PC-9 (cell line): Measurements from ENCODE around the gene SP2. TPM values are rescaled to one million over a fixed set of nuclear protein-coding genes. Genes with fewer than 3 reads are reported as not detected.
A peak's percentile ranks its signal among the peaks of the same experiment; 100 is the strongest.

Source experiments
- BruUV-seq: library from RNA; stranded (reverse); fragments of 400-500 nt; replicated peaks from 2 replicates; lab custom pipeline; 2021; lab: Mats Ljungman, UMichigan
- CTCF ChIA-PET: fragments of 300-600 bp; sonication (Branson Sonifier 250); formaldehyde crosslinking; loops from one replicate; lab custom pipeline; 2022; ENCODE audit warnings: antibody characterized with exemption; lab: Charles Lee
- POLR2A ChIA-PET: fragments of 300-600 bp; sonication (Branson Sonifier 250); formaldehyde crosslinking; loops from one replicate; lab custom pipeline; 2022; ENCODE audit warnings: antibody characterized with exemption; ENCODE audit not compliant: unreplicated experiment; lab: Charles Lee
- DNase-seq, 2 experiments: peaks; one replicate each; pipeline versions ENCODE4 v3.0.0 to v3.0.0-alpha.2; 2015 to 2022; ENCODE audit warnings: mixed read lengths in 1 of 2
- H2AFZ ChIP-seq: fragments of 200-600 bp; sonication (generic); 2 replicates; pipeline ENCODE4 v1.8.1; 2017; ENCODE audit warnings: antibody characterized with exemption
- H3F3A ChIP-seq: fragments of 200-600 bp; sonication (generic); 2 replicates; pipeline ENCODE4 v1.8.1; 2017; ENCODE audit warnings: antibody characterized with exemption, mild to moderate bottlenecking, low read depth; ENCODE audit not compliant: insufficient read depth
- H3K27ac ChIP-seq: fragments of 200-600 bp; sonication (generic); 2 replicates; pipeline ENCODE4 v1.6.1; 2016; ENCODE audit warnings: mixed run types
- H3K27me3 ChIP-seq: fragments of 200-600 bp; sonication (generic); 2 replicates; pipeline ENCODE4 v1.6.1; 2016; ENCODE audit warnings: low read depth, mixed run types; ENCODE audit not compliant: insufficient read depth
- H3K36me3 ChIP-seq: fragments of 200-600 bp; sonication (generic); 2 replicates; pipeline ENCODE4 v1.6.1; 2016; ENCODE audit warnings: low read depth, mixed run types
- H3K4me1 ChIP-seq: fragments of 200-600 bp; sonication (generic); replicated peaks from 2 replicates; pipeline ENCODE4 v1.6.1; 2016; ENCODE audit warnings: mixed run types; ENCODE audit not compliant: insufficient read depth
- H3K4me2 ChIP-seq: fragments of 200-600 bp; sonication (generic); 2 replicates; pipeline ENCODE4 v1.6.1; 2017; ENCODE audit warnings: mixed run types
- H3K4me3 ChIP-seq: fragments of 200-600 bp; sonication (generic); 2 replicates; pipeline ENCODE4 v1.6.1; 2016; ENCODE audit warnings: mixed run types
- H3K79me2 ChIP-seq: fragments of 200-600 bp; sonication (generic); 2 replicates; pipeline ENCODE4 v1.6.1; 2017; ENCODE audit warnings: low read depth, mixed run types
- H3K9me2 ChIP-seq: fragments of 200-600 bp; sonication (generic); 2 replicates; pipeline ENCODE4 v1.8.1; 2017; ENCODE audit warnings: mild to moderate bottlenecking; ENCODE audit not compliant: insufficient read depth
- H3K9me3 ChIP-seq: fragments of 200-600 bp; sonication (generic); 2 replicates; pipeline ENCODE4 v1.8.1; 2016; ENCODE audit warnings: low read depth; ENCODE audit not compliant: insufficient read depth
- H4K20me1 ChIP-seq: fragments of 200-600 bp; sonication (generic); 2 replicates; pipeline ENCODE4 v1.8.1; 2017; ENCODE audit not compliant: insufficient read depth
- EZH2 ChIP-seq: fragments of 200-600 bp; sonication (generic); IDR thresholded peaks from 2 replicates; pipeline ENCODE4 v1.8.0; 2017; ENCODE audit warnings: antibody characterized with exemption, low read depth
- intact Hi-C: fragments of 100-400 bp; cut with micrococcal nuclease; formaldehyde crosslinking; loops from one replicate; pipeline ENCODE4 v1.10.0; 2022; ENCODE audit not compliant: unreplicated experiment
- total RNA-seq: library from RNA; stranded (reverse); gene quantifications from 2 replicates; pipeline ENCODE4 v1.2.3, GENCODE V29; 2021
- TF ChIP-seq, protein P1 (sequence below): fragments of 200-600 bp; sonication (generic); conservative IDR thresholded peaks from 2 replicates; pipeline ENCODE4 v1.6.1; 2017; ENCODE audit warnings: mixed run types, antibody characterized with exemption, mild to moderate bottlenecking, moderate library complexity

The SP2 gene
- total RNA-seq, 1 experiment from 2014 or later, result 18.0 TPM

DNA sequence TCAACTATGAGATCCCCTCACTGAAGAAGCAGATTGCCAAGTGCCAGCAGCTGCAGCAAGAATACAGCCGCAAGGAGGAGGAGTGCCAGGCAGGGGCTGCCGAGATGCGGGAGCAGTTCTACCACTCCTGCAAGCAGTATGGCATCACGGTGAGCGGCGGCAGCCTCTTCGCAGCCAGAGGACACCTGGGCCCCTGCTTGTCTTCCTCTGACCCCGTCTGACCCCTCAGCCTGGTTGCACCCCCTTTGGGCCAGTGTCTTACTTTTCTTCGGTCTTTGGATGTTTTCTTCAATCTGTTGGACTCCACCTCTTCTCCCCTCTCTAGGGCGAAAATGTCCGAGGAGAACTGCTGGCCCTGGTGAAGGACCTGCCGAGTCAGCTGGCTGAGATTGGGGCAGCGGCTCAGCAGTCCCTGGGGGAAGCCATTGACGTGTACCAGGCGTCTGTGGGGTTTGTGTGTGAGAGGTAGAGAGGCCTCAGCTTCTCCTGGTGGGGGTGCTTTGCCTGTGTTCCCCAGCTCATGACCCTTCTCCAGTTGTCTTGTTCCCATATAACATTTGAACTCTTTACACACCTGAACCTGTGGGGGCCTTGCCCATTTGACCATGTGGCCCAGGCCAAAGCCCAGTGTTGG lies 79.3 kb downstream of the SP2 start:
- TF ChIP-seq EZH2, result no peak
- TF ChIP-seq, protein P1, sequence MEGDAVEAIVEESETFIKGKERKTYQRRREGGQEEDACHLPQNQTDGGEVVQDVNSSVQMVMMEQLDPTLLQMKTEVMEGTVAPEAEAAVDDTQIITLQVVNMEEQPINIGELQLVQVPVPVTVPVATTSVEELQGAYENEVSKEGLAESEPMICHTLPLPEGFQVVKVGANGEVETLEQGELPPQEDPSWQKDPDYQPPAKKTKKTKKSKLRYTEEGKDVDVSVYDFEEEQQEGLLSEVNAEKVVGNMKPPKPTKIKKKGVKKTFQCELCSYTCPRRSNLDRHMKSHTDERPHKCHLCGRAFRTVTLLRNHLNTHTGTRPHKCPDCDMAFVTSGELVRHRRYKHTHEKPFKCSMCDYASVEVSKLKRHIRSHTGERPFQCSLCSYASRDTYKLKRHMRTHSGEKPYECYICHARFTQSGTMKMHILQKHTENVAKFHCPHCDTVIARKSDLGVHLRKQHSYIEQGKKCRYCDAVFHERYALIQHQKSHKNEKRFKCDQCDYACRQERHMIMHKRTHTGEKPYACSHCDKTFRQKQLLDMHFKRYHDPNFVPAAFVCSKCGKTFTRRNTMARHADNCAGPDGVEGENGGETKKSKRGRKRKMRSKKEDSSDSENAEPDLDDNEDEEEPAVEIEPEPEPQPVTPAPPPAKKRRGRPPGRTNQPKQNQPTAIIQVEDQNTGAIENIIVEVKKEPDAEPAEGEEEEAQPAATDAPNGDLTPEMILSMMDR, result no peak
- Histone ChIP-seq H3F3A (peaks cover 2% of the 10 kb centered on the region; the same call in 1 of the 2 replicates), H3K27ac (no peak overlapping the region), H2AFZ (no peak overlapping the region), H3K27me3 (no peaks in the 10 kb centered on the region), H3K9me2 (no peaks in the 10 kb centered on the region), H3K36me3 (peaks cover 28% of the 10 kb centered on the region; the same call in 1 of the 2 replicates), H3K79me2 (peaks cover 20% of the 10 kb centered on the region), H3K4me1 (peaks cover 16% of the 10 kb centered on the region), H3K9me3 (no peaks in the 10 kb centered on the region), H3K4me2 (no peak overlapping the region), H3K4me3 (no peak overlapping the region), H4K20me1 (no peaks in the 10 kb centered on the region)
- POLR2A ChIA-PET, result interaction anchor here (0.5 kb wide), 1 partner anchor 1671 kb away, joined by 13 read pairs; no protein-coding TSS in a partner anchor
- no TSS peak for BruUV-seq
- CTCF ChIA-PET, result no interaction called here
- intact Hi-C loops, result no loop called here
- DNase-seq, result no peak

- Histone ChIP-seq H2AFZ (no peak overlapping the region), H3K27me3 (no peaks in the 10 kb centered on the region), H4K20me1 (no peaks in the 10 kb centered on the region), H3K9me2 (no peaks in the 10 kb centered on the region), H3F3A (no peaks in the 10 kb centered on the region), H3K4me3 (no peak overlapping the region), H3K4me2 (no peak overlapping the region), H3K36me3 (peaks cover 28% of the 10 kb centered on the region; the same call in 1 of the 2 replicates), H3K79me2 (peaks cover 20% of the 10 kb centered on the region), H3K27ac (no peak overlapping the region), H3K4me1 (peaks cover 14% of the 10 kb centered on the region), H3K9me3 (no peaks in the 10 kb centered on the region)
- TF ChIP-seq EZH2, result no peak
- TF ChIP-seq, protein P1, result no peak
- intact Hi-C loops, result no loop called here
- CTCF ChIA-PET, result no interaction called here
- POLR2A ChIA-PET, result interaction anchor here (0.5 kb wide), 1 partner anchor 1671 kb away, joined by 13 read pairs; no protein-coding TSS in a partner anchor
- DNase-seq, result no peak
- BruUV-seq, result no TSS peak
Observed at GRCh38 chr17:47975823-47976205, 79.8 kb downstream of the SP2 start.

GRCh38 chr17:47978324-47978723 lies 82.3 kb downstream of the SP2 start:
- Histone ChIP-seq H3F3A (no peaks in the 10 kb centered on the region), H3K4me2 (no peak overlapping the region), H3K9me2 (no peaks in the 10 kb centered on the region), H3K4me3 (no peak overlapping the region), H3K4me1 (no peaks in the 10 kb centered on the region), H3K9me3 (no peaks in the 10 kb centered on the region), H4K20me1 (no peaks in the 10 kb centered on the region), H3K27ac (no peak overlapping the region), H3K79me2 (no peaks in the 10 kb centered on the region), H3K36me3 (peaks cover 37% of the 10 kb centered on the region), H2AFZ (no peak overlapping the region), H3K27me3 (no peaks in the 10 kb centered on the region)
- BruUV-seq, result no TSS peak
- peak in 1 of 2 experiments; percentile 32 for DNase-seq
- TF ChIP-seq, protein P1, result peak; percentile 87
- TF ChIP-seq EZH2, result no peak
- POLR2A ChIA-PET, result interaction anchor here (0.7 kb wide), 2 partner anchors 37 to 202 kb away, joined by 4 to 18 read pairs; partner anchors contain the start of gene PNPO
- CTCF ChIA-PET, result interaction anchor here (1.4 kb wide), 1 partner anchor 40 kb away, joined by 3 read pairs; no protein-coding TSS in a partner anchor
- intact Hi-C loops, result loop anchor here (1.0 kb wide), 1 partner anchor 40 kb away; no protein-coding TSS in a partner anchor

Other genes starting within 250 kb of the SP2 start
- gene KPNB1, start 246.3 kb upstream of the SP2 start, total RNA-seq, result 305 and 306 TPM in 2 replicates
- gene TBKBP1, start 202.1 kb upstream of the SP2 start, total RNA-seq, result 3.3 and 4.9 TPM in 2 replicates
- gene TBX21, start 163.0 kb upstream of the SP2 start, total RNA-seq, result not detected in 2 replicates
- 32.2 and 35.9 TPM in 2 replicates for gene OSBPL7, start 74.4 kb upstream of the SP2 start, total RNA-seq
- 50.1 and 63.8 TPM in 2 replicates for gene MRPL10, start 64.7 kb upstream of the SP2 start, total RNA-seq
- gene LRRC46, start 64.6 kb upstream of the SP2 start, total RNA-seq, result 1.5 and 1.9 TPM in 2 replicates
- 31.7 and 43.9 TPM in 2 replicates for gene SCRN2, start 55.0 kb upstream of the SP2 start, total RNA-seq
- gene SP6, start 45.1 kb upstream of the SP2 start, total RNA-seq, result 13.3 and 14.9 TPM in 2 replicates
- 40.2 and 44.1 TPM in 2 replicates for gene PNPO, start 45.3 kb downstream of the SP2 start, total RNA-seq
- gene PRR15L, start 61.6 kb downstream of the SP2 start, total RNA-seq, result 5.3 and 6.2 TPM in 2 replicates
- gene CDK5RAP3, start 74.9 kb downstream of the SP2 start, total RNA-seq, result 147 and 195 TPM in 2 replicates
- 2.6 and 2.7 TPM in 2 replicates for gene COPZ2, start 141.6 kb downstream of the SP2 start, total RNA-seq
- 85.5 and 91.7 TPM in 2 replicates for gene NFE2L1, start 152.1 kb downstream of the SP2 start, total RNA-seq
- 73.6 and 93.9 TPM in 2 replicates for gene CBX1, start 205.2 kb downstream of the SP2 start, total RNA-seq
- 16.0 and 17.0 TPM in 2 replicates for gene SNX11, start 211.5 kb downstream of the SP2 start, total RNA-seq